Measurements from ENCODE around the gene PCNX3.

PCNX3 gene

GRCh38 chr11:65625628-65626342, 10.2 kb downstream of the PCNX3 start:
- Histone ChIP-seq H3K27me3 (ENCODE audit: low read depth, low read length) (no peaks in the 10 kb centered on the region), H3K4me3 (ENCODE audit: low read depth in 1 of 2, low read length in 2 of 2) (no peak overlapping the region), H3K36me3 (ENCODE audit: control insufficient read depth in 1 of 2, insufficient read depth in 2 of 2, low read length in 2 of 2) (peaks cover 55 to 90% of the 10 kb centered on the region in 2 donors), H3K9me3 (ENCODE audit: control insufficient read depth in 1 of 2, low read length in 2 of 2) (no peaks in the 10 kb centered on the region), H3K4me1 (ENCODE audit: control insufficient read depth in 1 of 2, insufficient read depth in 2 of 2, low read length in 2 of 2) (peaks cover 0 to 3% of the 10 kb centered on the region in 2 donors), H3K27ac (ENCODE audit: low read length) (no peak overlapping the region)

- Histone ChIP-seq H3K27me3 (ENCODE audit: low read depth, low read length) (no peaks in the 10 kb centered on the region), H3K27ac (ENCODE audit: low read length) (no peak overlapping the region), H3K4me1 (ENCODE audit: control insufficient read depth in 1 of 2, insufficient read depth in 2 of 2, low read length in 2 of 2) (peaks cover 0 to 3% of the 10 kb centered on the region in 2 donors), H3K36me3 (ENCODE audit: control insufficient read depth in 1 of 2, insufficient read depth in 2 of 2, low read length in 2 of 2) (peaks cover 64 to 91% of the 10 kb centered on the region in 2 donors), H3K4me3 (ENCODE audit: low read depth in 1 of 2, low read length in 2 of 2) (no peak overlapping the region), H3K9me3 (ENCODE audit: control insufficient read depth in 1 of 2, low read length in 2 of 2) (no peaks in the 10 kb centered on the region)
Measured at GRCh38 chr11:65627202-65627601, 11.6 kb downstream of the PCNX3 start.

GRCh38 chr11:65629579-65629978, 14.0 kb downstream of the PCNX3 start:
- Histone ChIP-seq H3K4me1 (ENCODE audit: control insufficient read depth in 1 of 2, insufficient read depth in 2 of 2, low read length in 2 of 2) (peaks cover 0 to 3% of the 10 kb centered on the region in 2 donors), H3K36me3 (ENCODE audit: control insufficient read depth in 1 of 2, insufficient read depth in 2 of 2, low read length in 2 of 2) (peaks cover 64 to 93% of the 10 kb centered on the region in 2 donors), H3K27ac (ENCODE audit: low read length) (no peak overlapping the region)

GRCh38 chr11:65630215-65630614, 14.6 kb downstream of the PCNX3 start:
- no peaks in the 10 kb centered on the region for H3K27me3 ChIP-seq (ENCODE audit: low read depth, low read length)
- H3K4me3 ChIP-seq (ENCODE audit: low read depth in 1 of 2, low read length in 2 of 2), result no peak overlapping the region
- peaks cover 70 to 93% of the 10 kb centered on the region in 2 donors for H3K36me3 ChIP-seq (ENCODE audit: control insufficient read depth in 1 of 2, insufficient read depth in 2 of 2, low read length in 2 of 2)
- H3K4me1 ChIP-seq (ENCODE audit: control insufficient read depth in 1 of 2, insufficient read depth in 2 of 2, low read length in 2 of 2), result peaks cover 0 to 3% of the 10 kb centered on the region in 2 donors
- no peak overlapping the region for H3K27ac ChIP-seq (ENCODE audit: low read length)
- no peaks in the 10 kb centered on the region for H3K9me3 ChIP-seq (ENCODE audit: control insufficient read depth in 1 of 2, low read length in 2 of 2)

More at GRCh38 chr11:65629579-65629978, 14.0 kb downstream of the PCNX3 start:
- Histone ChIP-seq H3K9me3 (ENCODE audit: control insufficient read depth in 1 of 2, low read length in 2 of 2) (no peaks in the 10 kb centered on the region), H3K4me3 (ENCODE audit: low read depth in 1 of 2, low read length in 2 of 2) (no peak overlapping the region), H3K27me3 (ENCODE audit: low read depth, low read length) (no peaks in the 10 kb centered on the region)

- Histone ChIP-seq H3K27me3 (ENCODE audit: low read depth, low read length) (no peaks in the 10 kb centered on the region), H3K27ac (ENCODE audit: low read length) (no peak overlapping the region), H3K4me1 (ENCODE audit: control insufficient read depth in 1 of 2, insufficient read depth in 2 of 2, low read length in 2 of 2) (peaks cover 0 to 15% of the 10 kb centered on the region in 2 donors), H3K36me3 (ENCODE audit: control insufficient read depth in 1 of 2, insufficient read depth in 2 of 2, low read length in 2 of 2) (peaks cover 48 to 83% of the 10 kb centered on the region in 2 donors), H3K9me3 (ENCODE audit: control insufficient read depth in 1 of 2, low read length in 2 of 2) (no peaks in the 10 kb centered on the region), H3K4me3 (ENCODE audit: low read depth in 1 of 2, low read length in 2 of 2) (no peak overlapping the region)
Measured at GRCh38 chr11:65633390-65634108, 18.0 kb downstream of the PCNX3 start.

- H3K9me3 ChIP-seq (ENCODE audit: control insufficient read depth in 1 of 2, low read length in 2 of 2), result no peaks in the 10 kb centered on the region
- no peak overlapping the region for H3K4me3 ChIP-seq (ENCODE audit: low read depth in 1 of 2, low read length in 2 of 2)
- H3K4me1 ChIP-seq (ENCODE audit: control insufficient read depth in 1 of 2, insufficient read depth in 2 of 2, low read length in 2 of 2), result peaks cover 2 to 21% of the 10 kb centered on the region in 2 donors
- H3K36me3 ChIP-seq (ENCODE audit: control insufficient read depth in 1 of 2, insufficient read depth in 2 of 2, low read length in 2 of 2), result peaks cover 45 to 78% of the 10 kb centered on the region in 2 donors
- no peak overlapping the region for H3K27ac ChIP-seq (ENCODE audit: low read length)
- H3K27me3 ChIP-seq (ENCODE audit: low read depth, low read length), result no peaks in the 10 kb centered on the region
Measured at GRCh38 chr11:65634109-65634436, 18.5 kb downstream of the PCNX3 start.

- Histone ChIP-seq H3K9me3 (ENCODE audit: control insufficient read depth in 1 of 2, low read length in 2 of 2) (no peaks in the 10 kb centered on the region), H3K4me1 (ENCODE audit: control insufficient read depth in 1 of 2, insufficient read depth in 2 of 2, low read length in 2 of 2) (peaks cover 2 to 24% of the 10 kb centered on the region in 2 donors), H3K36me3 (ENCODE audit: control insufficient read depth in 1 of 2, insufficient read depth in 2 of 2, low read length in 2 of 2) (peaks cover 41 to 74% of the 10 kb centered on the region in 2 donors), H3K27ac (ENCODE audit: low read length) (no peak overlapping the region), H3K4me3 (ENCODE audit: low read depth in 1 of 2, low read length in 2 of 2) (no peak overlapping the region), H3K27me3 (ENCODE audit: low read depth, low read length) (no peaks in the 10 kb centered on the region)
Measured at GRCh38 chr11:65634440-65634839, 18.9 kb downstream of the PCNX3 start.

- no peak overlapping the region for H3K27ac ChIP-seq (ENCODE audit: low read length)
- H3K27me3 ChIP-seq (ENCODE audit: low read depth, low read length), result no peaks in the 10 kb centered on the region
- H3K9me3 ChIP-seq (ENCODE audit: control insufficient read depth in 1 of 2, low read length in 2 of 2), result no peaks in the 10 kb centered on the region
- H3K4me3 ChIP-seq (ENCODE audit: low read depth in 1 of 2, low read length in 2 of 2), result no peak overlapping the region
- H3K36me3 ChIP-seq (ENCODE audit: control insufficient read depth in 1 of 2, insufficient read depth in 2 of 2, low read length in 2 of 2), result peaks cover 34 to 68% of the 10 kb centered on the region in 2 donors
- H3K4me1 ChIP-seq (ENCODE audit: control insufficient read depth in 1 of 2, insufficient read depth in 2 of 2, low read length in 2 of 2), result peaks cover 9 to 31% of the 10 kb centered on the region in 2 donors
Measured at GRCh38 chr11:65634905-65635731, 19.5 kb downstream of the PCNX3 start.

- Histone ChIP-seq H3K4me1 (ENCODE audit: control insufficient read depth in 1 of 2, insufficient read depth in 2 of 2, low read length in 2 of 2) (peaks cover 11 to 44% of the 10 kb centered on the region in 2 donors), H3K4me3 (ENCODE audit: low read depth in 1 of 2, low read length in 2 of 2) (no peak overlapping the region), H3K27me3 (ENCODE audit: low read depth, low read length) (no peaks in the 10 kb centered on the region), H3K36me3 (ENCODE audit: control insufficient read depth in 1 of 2, insufficient read depth in 2 of 2, low read length in 2 of 2) (peaks cover 24 to 61% of the 10 kb centered on the region in 2 donors), H3K9me3 (ENCODE audit: control insufficient read depth in 1 of 2, low read length in 2 of 2) (no peaks in the 10 kb centered on the region), H3K27ac (ENCODE audit: low read length) (no peak overlapping the region)
Measured at GRCh38 chr11:65636108-65637031, 20.8 kb downstream of the PCNX3 start.

GRCh38 chr11:65637032-65637557, 21.5 kb downstream of the PCNX3 start:
- no peak overlapping the region for H3K4me3 ChIP-seq (ENCODE audit: low read depth in 1 of 2, low read length in 2 of 2)
- peak overlapping the region; percentile 56 for H3K27ac ChIP-seq (ENCODE audit: low read length)
- no peaks in the 10 kb centered on the region for H3K27me3 ChIP-seq (ENCODE audit: low read depth, low read length)
- H3K9me3 ChIP-seq (ENCODE audit: control insufficient read depth in 1 of 2, low read length in 2 of 2), result no peaks in the 10 kb centered on the region
- H3K4me1 ChIP-seq (ENCODE audit: control insufficient read depth in 1 of 2, insufficient read depth in 2 of 2, low read length in 2 of 2), result peaks cover 11 to 51% of the 10 kb centered on the region in 2 donors
- peaks cover 19 to 59% of the 10 kb centered on the region in 2 donors for H3K36me3 ChIP-seq (ENCODE audit: control insufficient read depth in 1 of 2, insufficient read depth in 2 of 2, low read length in 2 of 2)

Measured in muscle layer of duodenum (tissue), 2 donors.